GM12873 (cell line): Measurements from ENCODE around the gene OPCML.

ENCODE experiments used
- TF ChIP-seq, protein P1 (sequence below): IDR thresholded peaks from 2 replicates; pipeline ENCODE4 v1.5.1; 2012; ENCODE audit warnings: low read depth, mild to moderate bottlenecking, moderate library complexity, low read length, control low read depth; ENCODE audit not compliant: insufficient read depth; ENCODE audit errors: missing control alignments

OPCML gene

DNA sequence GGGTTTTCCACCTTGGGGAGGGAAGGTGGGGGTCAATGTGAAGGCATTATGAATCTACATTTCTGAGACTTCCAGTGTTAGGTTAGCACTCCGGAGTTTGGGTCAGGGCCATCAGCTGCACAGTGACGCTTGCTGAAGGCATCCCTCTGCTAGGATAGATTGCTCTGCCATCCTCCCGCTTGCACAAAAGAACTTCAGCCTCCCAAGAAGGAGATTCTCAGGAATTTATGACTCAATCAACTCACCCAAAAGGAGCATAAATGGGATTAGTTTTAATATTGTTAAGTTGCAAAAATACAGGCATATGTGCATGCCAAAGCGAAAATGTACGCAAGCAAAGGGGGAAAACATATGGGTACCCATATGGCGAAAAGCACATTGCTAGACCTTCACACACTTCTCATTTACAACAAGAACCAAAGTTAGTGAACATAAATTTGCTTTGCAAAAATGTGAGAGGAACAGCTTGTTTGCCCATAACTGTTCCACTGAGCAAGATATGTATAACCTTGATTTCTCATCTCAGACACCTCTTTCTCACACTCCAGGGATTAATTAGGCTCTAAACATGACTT is 1013.0 kb downstream of the OPCML start:
- TF ChIP-seq, protein P1, sequence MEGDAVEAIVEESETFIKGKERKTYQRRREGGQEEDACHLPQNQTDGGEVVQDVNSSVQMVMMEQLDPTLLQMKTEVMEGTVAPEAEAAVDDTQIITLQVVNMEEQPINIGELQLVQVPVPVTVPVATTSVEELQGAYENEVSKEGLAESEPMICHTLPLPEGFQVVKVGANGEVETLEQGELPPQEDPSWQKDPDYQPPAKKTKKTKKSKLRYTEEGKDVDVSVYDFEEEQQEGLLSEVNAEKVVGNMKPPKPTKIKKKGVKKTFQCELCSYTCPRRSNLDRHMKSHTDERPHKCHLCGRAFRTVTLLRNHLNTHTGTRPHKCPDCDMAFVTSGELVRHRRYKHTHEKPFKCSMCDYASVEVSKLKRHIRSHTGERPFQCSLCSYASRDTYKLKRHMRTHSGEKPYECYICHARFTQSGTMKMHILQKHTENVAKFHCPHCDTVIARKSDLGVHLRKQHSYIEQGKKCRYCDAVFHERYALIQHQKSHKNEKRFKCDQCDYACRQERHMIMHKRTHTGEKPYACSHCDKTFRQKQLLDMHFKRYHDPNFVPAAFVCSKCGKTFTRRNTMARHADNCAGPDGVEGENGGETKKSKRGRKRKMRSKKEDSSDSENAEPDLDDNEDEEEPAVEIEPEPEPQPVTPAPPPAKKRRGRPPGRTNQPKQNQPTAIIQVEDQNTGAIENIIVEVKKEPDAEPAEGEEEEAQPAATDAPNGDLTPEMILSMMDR = no peak

DNA sequence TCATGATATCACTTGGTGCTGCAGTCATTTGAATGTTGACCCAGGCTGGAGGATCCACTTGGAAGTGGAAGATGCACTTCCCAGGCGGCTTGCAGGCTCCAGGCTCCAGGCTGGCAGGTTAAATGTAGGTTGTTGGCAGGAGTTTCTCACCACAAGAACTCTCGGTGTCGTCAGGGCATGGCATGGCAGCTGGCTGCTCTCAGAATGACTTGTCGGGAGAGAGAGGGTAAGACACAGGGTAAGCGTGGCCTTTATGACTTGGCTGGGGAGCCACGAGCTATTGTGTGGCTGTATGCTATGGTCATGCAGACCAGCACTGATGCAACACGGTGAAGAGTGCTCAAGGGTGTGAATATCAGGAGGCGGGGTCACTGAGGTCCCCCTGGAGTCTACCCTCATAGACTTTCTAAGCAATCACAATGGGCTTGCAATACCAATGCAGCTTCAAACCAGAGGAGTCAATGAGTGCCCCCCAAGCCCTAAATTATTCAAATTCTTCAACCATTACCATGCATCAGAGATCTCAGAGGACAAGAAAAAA is 1027.7 kb downstream of the OPCML start:
- TF ChIP-seq, protein P1 = no peak

DNA sequence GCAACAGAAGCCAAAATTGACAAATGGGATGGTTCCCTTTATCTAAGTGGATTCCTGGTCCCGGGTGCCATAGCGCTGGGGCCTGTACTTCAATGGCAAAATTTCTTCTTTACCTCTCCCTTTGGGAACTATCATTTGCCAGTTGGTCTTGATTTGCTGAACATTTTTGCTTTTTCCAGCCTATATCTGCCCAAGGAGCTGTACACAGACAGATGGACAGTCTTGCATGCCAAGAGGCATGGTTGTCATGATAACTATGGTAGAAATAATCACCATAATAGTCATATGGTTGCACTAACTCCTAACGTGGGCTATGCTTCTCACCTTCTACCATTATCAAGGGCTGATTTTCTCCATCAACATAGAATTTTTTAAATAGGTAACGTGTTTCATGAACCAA is 1030.9 kb downstream of the OPCML start:
- TF ChIP-seq, protein P1 = no peak

DNA sequence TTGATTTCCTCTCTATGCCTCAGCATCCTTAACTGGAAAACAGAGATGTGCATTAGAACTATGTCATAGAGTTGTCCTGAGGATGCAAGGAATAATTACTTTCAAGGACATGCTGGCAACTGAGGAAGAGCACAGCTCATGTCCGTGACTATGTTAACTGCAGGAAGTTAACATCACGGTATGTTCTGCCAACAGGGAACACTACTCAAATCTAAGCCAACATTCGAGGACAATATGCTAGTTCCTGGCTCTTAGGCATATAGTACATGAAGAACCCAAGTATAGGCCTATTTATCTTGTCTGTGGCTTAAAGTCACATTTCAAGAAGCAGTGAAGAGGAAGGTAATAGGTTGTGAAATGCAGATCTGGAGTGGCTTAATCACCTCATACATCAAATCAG is 1032.6 kb downstream of the OPCML start:
- TF ChIP-seq, protein P1 = no peak

DNA sequence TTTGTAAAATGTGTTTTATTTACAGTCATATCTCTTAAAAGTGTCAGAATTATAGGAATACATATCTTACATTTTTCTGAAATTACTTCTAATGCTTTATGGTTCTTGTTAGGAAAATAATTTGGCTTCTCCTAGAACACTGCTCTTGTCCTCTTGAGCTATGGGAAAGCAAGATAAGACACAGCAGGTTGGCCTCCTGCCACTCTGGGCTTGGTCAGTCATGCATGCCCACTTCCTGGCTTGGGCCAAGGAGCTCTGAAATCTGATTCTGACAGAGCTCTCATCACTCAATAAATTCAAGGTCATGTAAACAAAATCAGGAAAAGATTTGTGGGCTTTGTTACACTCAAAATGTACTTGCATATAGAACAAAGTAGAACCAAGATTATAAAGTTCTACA is 1036.0 kb downstream of the OPCML start:
- TF ChIP-seq, protein P1 = no peak

DNA sequence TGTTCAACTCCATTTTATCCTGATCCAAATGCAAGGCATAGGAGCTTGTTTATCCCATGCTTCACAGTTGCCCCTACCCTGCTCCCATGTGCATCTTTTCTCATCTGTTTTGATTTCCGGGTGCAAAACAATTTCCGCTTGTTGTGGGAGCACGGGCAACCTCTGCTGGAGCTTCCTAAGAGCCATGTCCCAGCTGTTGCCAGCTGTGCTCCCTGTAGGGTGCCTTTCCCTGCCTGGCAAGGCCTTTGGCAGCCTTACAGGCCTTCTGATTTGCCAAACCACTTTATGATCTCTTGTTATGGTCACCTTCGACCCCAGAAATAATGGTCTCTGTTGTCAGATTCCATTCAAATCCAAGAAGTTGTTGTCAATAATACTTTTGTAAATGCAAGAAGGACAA is 1038.5 kb downstream of the OPCML start:
- TF ChIP-seq, protein P1 = no peak

DNA sequence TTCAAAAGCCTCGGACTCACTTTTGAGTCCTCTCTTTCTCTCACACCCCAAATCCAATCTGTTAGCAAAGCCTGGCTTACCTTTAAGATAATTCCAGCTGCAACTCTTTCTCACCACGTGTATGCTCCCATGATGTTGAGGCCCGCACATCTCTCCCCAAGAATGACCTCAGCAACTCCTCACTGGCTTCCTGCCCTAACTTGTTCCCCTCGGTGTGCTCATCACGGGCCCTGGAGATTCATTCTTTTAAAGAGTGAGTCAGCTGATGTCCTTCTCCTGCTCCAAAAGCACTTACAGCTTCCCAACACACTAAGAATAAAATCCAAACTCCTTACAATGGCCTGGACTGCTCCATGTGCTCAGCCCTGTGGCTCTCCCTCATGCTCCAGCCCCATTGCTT is 1041.3 kb downstream of the OPCML start:
- TF ChIP-seq, protein P1 = no peak

DNA sequence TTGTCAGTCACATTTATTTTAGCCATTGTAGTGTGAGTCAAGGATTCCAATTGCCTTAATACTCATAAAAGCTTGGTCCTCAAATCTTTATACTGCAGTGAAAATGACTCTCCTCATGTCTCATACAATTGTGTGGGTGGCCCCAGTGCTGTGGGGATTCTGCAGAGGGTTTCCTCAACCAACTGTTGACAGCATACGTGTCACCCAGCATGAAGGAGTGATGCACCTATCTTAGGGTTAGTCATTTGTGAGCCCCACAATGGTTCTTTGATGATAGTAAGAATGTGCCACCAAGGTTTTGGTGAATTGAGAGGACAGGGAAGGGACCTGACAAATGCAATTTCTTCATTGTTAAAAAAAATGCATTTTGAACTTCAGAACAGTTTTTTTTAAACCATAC is 1046.2 kb downstream of the OPCML start:
- TF ChIP-seq, protein P1 = no peak
